Epithelial cell of prostate (primary cell): ENCODE results near the gene TUBB3.
"Not testable (repeated sequence)": the region's sequence is repeated elsewhere in the genome, so short reads cannot be mapped to it uniquely, and the experiment has no call there.

Experiments
- DNase-seq: peaks from one replicate; pipeline ENCODE4 v3.0.0-alpha.2; 2011; ENCODE audit warnings: low read depth, low spot score
- H3K27ac ChIP-seq: fragments of 450-650 bp; 2 replicates; pipeline ENCODE4 v1.5.1; 2017; ENCODE audit warnings: mild to moderate bottlenecking

Gene TUBB3

DNA sequence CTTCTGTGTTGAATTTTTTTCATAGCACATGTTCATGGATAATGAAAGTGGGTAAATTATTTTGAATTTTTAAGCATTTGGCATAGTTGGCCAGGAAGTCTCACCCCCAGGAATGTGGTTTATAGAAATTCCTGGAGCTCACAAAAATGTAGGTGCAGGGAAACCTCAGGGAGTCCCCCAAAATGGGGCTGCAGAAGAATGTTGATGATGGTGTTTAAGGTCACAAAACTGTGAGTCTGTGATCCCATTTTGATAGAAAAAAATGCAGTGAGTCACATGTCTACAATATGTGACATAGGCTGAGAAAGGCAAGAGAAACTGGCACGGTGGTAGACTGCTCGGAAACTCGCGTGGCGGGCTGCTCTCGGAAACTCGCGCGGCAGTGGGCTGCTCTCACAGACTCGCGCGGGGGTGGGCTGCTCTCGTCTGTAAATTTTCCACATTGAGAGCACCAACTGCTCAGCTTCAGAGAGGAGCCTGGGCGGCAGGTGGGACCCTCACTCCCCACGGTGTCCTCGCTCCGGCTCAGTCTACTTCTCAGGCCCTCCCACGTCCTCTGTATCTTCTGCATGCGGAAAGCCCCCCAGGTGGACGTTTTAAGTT lies 23.2 kb upstream of the TUBB3 start:
- no peak for DNase-seq
- no peak overlapping the region for H3K27ac ChIP-seq

GRCh38 chr16:89900885-89901284 lies 22.3 kb upstream of the TUBB3 start:
- no peak overlapping the region for H3K27ac ChIP-seq
- no peak for DNase-seq

DNA sequence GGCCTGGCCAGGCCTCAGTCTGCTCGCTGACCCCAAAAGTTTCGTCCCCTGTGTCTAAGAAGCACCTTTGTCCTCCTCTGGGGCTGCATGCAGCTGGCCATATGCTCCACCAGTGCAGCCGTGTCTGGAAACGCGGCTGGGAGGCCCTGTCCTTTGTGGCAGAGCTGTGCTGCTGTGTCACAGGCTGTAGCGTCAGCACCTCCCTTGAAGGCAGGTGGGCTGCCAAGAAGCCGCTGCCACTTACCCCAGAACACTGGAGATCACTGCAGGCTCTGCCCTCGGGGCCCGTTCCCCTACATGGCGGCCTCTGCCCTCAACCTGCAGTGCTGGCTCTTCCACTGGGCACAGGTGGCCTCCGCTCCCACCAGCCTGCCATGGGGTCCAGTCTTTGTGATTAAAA lies 20.2 kb upstream of the TUBB3 start:
- no peak overlapping the region for H3K27ac ChIP-seq
- DNase-seq = no peak

- DNase-seq = no peak
- no peak overlapping the region for H3K27ac ChIP-seq
Observed at GRCh38 chr16:89903908-89904515, 19.1 kb upstream of the TUBB3 start.

- no peak overlapping the region for H3K27ac ChIP-seq
- no peak for DNase-seq
Observed at GRCh38 chr16:89904606-89905510, 18.3 kb upstream of the TUBB3 start.

- H3K27ac ChIP-seq = no peak overlapping the region
- no peak for DNase-seq
Observed at GRCh38 chr16:89905511-89906139, 17.5 kb upstream of the TUBB3 start.

DNA sequence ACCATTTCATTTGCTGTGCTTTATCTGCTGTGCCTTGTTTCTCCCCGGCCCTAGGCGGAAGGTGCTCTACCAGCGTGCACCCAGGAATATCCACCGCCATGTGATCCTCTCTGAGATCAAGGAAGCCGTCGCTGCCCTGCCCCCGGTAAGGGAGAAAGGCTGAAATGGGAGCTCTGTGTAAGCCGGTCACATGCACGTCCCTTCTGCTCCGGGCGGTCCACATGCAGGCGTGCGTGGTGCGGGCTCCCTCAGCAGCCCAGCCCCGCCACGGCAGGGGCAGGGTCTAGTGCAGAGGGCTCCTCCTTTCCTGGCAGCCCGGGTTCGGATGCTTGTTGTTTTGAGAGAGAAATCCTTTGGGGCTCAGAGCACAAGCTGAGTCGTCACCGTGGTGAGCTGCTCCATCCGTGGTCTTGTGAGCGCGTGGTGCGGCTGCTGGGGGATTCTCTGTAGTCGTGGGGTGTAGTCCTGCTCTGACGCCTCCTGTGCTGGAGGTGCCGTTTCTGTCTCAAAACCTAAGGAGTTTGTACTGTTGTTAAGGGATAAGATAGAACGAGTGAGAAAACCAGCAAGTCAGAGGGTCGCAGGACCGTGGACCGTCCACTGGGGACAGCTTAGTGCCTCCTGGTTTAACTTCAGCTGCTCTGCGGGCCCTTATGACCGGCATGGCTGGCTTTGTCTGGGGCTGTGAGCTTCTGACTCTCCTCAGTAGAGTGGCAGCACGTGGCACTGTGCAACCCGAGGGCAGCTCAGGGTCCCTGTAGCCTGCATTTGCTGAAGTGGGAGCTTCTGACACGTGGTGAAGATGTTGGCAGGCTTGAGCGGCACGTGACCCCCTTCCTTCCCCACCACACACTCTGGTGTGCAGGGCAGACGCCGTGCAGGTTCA lies 16.8 kb upstream of the TUBB3 start:
- no peak overlapping the region for H3K27ac ChIP-seq
- DNase-seq = no peak

DNA sequence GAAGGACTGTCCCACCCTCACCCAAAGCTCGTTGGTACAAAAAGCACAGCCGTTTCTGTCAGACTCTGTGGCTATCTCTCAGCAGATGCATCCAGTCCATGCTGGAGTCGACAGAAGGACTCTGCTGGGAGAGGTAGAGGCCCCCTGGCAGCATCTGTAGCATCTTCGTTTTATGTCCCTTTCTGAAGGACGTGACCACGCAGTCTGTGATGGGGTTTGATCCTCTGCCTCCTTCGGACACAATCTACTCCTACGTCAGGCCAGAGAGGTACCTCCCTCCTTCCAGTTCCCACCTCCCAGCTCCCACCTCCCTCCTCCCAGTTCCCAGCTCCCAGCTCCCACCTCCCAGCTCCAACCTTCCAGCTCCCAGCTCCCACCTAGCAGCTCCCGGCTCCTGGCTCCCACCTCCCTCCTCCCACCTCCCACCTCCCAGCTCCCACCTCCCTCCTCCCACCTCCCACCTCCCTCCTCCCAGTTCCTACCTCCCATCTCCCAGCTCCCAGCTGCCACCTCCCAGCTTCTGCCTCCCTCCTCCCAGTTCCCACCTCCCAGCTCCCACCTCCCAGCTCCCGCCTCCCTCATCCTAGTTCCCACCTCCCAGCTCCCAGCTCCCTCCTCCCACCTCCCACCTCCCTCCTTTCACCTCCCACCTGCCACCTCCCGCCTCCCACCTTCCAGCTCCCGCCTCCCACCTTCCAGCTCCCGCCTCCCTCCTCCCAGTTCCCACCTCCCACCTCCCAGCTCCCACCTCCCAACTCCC lies 15.9 kb upstream of the TUBB3 start:
- no peak overlapping the region for H3K27ac ChIP-seq

GRCh38 chr16:89908236-89908635 lies 14.9 kb upstream of the TUBB3 start:
- H3K27ac ChIP-seq = no peak overlapping the region
- no peak for DNase-seq

More for the DNA sequence above, 15.9 kb upstream of the TUBB3 start:
- DNase-seq = no peak

DNA sequence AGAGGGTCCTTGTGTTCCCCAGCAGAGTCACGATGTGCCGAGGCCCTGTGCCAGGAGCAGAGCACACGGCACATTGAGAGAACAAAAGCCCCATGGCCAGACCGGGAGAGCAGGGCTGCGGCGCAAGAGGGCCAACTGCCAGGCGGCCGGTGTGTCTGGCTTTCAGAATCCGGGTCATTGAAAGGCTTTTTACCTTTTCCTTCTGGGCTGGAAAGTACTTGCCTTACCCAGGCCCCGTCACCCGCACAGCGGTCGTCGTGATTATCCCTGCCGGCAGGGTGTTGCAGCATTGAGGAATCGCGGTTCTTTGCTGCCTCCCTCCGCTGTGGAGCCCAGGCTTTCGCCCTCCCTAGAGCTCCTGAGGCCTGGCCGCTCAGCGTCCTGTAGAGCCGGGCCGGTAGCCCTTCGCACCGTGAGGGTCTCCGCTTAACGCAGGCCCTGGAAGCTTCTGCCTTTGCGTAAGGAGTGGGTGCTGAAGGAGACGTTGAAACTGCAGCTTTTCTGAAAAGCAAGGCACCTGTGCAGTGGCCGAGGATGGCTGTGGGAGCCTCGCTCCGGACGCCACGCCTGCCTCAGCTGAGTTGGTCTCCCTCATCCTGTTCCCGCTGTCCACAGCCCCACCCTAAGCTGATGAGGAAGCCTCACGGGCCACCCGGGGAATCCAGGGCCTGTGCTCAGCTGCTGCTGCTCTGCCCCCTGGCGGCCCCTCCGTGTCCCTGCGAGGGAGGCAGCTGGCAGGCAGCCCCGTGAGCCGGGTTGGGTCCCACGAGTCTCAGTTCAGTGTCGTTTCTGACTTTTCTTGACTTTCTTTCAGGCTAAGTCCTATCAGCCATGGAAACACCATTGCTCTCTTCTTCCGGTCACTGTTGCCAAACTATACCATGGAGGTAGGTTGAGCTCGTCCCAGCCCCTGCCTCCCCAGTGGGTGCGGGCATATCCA lies 13.1 kb upstream of the TUBB3 start:
- no peak overlapping the region for H3K27ac ChIP-seq
- DNase-seq = no peak

DNA sequence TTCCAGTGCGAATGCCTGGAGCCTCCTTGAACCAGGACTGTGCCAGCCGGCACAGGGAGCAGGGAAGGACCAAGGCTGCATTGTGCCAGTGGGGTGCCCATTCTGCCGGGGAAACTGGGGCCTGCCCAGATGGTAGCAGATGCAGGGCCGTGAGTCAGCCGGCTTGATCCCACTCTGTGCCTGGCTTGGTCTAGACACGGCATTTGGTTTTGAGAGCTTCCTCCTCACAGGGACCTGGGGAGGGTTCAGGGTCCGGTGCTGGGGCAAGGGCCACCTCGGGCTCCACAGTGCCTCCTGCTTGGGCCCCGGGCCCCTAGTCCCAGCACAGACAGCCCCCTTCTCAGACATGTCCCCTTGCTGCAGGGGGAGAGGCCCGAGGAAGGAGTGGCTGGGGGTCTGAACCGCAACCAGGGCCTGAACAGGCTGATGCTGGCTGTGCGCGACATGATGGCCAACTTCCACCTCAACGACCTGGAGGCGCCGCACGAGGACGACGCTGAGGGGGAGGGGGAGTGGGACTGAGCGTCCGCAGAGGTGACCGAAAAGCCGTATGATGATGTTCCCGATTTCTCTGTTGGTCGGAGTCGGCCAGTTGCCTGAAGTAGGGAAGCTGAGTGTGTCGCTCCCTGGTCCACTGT lies 12.3 kb upstream of the TUBB3 start:
- DNase-seq = no peak
- H3K27ac ChIP-seq = no peak overlapping the region

GRCh38 chr16:89911375-89911774 lies 11.8 kb upstream of the TUBB3 start:
- no peak for DNase-seq
- no peak overlapping the region for H3K27ac ChIP-seq

DNA sequence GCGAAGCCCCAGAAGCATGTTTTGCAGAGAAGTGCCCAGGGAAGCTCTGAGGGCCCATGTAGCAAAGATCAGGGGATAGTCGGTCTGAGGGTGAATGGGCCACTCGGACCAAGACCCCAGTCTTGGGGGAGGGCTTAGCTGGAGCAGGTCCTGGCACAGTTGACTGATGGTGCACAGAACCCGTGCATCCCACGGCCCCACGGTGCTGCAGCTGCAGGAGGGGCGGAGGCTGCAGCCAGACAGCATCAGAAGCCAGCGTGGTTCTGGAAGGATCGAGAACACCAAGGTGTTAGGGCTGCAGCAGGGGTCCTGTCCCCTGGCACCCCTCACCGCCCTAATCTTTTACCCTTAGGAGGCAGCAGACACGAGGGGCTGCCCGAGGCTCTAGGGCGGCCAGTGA lies 11.0 kb upstream of the TUBB3 start:
- H3K27ac ChIP-seq = no peak overlapping the region
- no peak for DNase-seq

- DNase-seq = no peak
- H3K27ac ChIP-seq = no peak overlapping the region
Observed at GRCh38 chr16:89912627-89913026, 10.5 kb upstream of the TUBB3 start.

DNA sequence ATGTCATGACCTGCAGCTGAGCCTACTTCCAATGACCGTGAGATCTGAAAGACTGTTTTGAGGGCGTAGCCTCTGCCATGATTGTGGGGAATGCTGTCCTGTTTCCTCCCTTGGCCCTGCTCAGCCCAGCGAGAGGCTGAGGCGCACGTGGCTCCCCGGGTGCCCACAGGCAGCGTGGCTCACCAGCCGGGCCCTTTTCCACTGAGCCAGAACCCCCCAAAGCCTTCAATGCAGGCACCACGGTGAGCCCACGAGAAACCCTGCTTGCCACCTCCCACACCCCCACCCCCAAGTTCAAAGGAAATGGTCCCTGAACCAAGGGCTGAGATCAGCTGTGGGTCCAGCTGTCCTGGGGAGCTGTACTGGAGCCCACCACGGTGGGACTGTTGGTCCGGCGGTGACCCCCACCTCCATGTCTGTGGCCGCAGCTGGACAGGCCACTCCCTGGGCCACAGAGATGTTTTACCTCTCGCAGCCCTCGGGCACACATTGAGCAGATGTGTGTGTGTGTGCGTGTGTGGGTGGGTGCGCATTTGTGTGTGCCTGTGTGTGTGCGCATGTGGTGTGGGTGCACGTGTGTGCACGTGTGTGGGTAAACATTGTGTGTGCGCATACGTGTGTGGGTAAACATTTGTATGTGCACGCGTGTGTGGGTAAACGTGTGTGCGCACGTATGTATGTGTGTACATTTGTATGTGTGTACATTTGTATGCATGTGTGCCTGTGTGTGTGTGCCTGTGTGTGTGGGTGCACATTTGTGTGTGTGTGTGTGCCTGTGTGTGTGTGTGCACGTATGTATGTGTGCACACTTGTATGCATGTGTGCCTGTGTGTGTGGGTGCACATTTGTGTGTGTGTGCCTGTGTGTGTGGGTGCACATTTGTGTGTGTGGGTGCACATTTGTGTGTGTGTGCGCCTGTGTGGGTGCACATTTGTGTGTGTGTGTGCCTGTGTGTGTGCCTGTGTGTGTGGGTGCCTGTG lies 9.4 kb upstream of the TUBB3 start:
- DNase-seq = no peak
- H3K27ac ChIP-seq = no peak overlapping the region

DNA sequence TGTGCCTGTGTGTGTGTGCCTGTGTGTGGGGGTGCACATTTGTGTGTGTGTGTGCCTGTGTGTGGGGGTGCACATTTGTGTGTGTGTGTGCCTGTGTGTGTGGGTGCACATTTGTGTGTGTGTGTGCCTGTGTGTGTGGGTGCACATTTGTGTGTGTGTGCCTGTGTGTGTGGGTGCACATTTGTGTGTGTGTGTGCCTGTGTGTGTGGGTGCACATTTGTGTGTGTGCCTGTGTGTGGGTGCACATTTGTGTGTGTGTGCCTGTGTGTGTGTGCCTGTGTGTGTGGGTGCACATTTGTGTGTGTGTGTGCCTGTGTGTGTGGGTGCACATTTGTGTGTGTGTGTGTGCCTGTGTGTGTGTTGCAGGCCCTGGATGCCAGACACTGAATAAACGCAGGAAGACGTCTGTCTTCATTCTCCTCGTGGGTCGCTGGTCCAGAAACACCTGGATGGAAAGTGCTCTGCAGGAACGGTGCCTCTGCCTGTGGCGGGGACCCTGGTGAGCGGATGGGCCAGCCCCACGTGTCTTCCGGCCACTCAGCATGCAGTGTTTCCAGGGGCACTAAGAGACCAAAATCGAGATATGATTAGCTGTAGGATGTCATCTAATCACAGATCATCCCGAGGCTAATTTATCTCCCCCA lies 8.4 kb upstream of the TUBB3 start:
- not testable (repeated sequence) for DNase-seq, H3K27ac ChIP-seq
